Measurements from ENCODE around the gene ATF7. TPM values are rescaled to one million over a fixed set of nuclear protein-coding genes. Genes with fewer than 3 reads are reported as not detected.

Gene ATF7
- total and polyA plus RNA-seq, 9 of the 15 experiments (the other 6 are each of a cell fraction or from before 2014, with no cell fraction given): 10.6 to 30.4 (median 20.7) TPM

DNA sequence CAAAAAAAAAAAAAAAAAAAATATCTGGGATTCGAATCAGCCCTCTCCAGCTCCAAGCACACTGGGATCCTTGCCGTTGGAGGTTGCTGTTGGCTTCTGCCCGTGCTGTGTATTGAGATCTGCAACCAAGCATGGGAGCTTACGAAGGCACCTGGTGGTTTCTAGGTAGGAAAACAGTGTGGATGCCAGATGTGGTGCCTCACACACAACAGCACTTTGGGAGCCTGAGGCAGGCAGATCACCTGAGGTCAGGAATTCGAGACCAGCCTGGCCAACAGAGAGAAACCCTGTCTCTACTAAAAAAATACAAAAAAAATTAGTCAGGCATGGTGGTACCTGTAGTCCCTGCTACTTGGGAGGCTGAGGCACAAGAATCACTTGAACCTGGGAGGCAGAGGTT, 47.4 kb downstream of the ATF7 start:
- ATAC-seq (no peak), FAIRE-seq (no peak), DNase-seq (ENCODE audit: extremely low read depth in 1 of 4, low spot score in 3 of 4) (no peak)
- Histone ChIP-seq H3K9ac (ENCODE audit: insufficient read depth in 1 of 2, low read depth in 2 of 2, low read length in 2 of 2) (0 out of 4 replicates have a peak overlapping the region, but pooled peaks of 1 of the 2 experiments have one; percentile 38), H3K79me2 (ENCODE audit: control insufficient read depth, insufficient read depth, low read length) (peaks cover 5% of the 10 kb centered on the region; the same call in 1 of the 3 replicates), H3K4me3 (no peak overlapping the region), H3K27me3 (ENCODE audit: control insufficient read depth in 2 of 2, insufficient read depth in 2 of 2, low read length in 2 of 2) (no peaks in the 10 kb centered on the region), H3K36me3 (ENCODE audit: control insufficient read depth, insufficient read depth, low read length) (peaks cover 9% of the 10 kb centered on the region; the same call in 2 of the 3 replicates), H3K4me2 (ENCODE audit: insufficient read depth, low read length) (no peak overlapping the region), H4K20me1 (replicated peaks; ENCODE audit: control insufficient read depth, insufficient read depth, low read length) (no peaks in the 10 kb centered on the region), H3K4me1 (replicated peaks in 1 of 2; ENCODE audit: control insufficient read depth in 2 of 2, insufficient read depth in 2 of 2, low read length in 2 of 2) (peaks cover 2 to 6% of the 10 kb centered on the region in 2 experiments; a peak in 2 of 5 replicates), H2AFZ (ENCODE audit: low read depth, low read length) (no peak overlapping the region), H3K9me1 (ENCODE audit: control insufficient read depth, insufficient read depth, low read length) (no peaks in the 10 kb centered on the region), H3K27ac (ENCODE audit: extremely low read depth, low read depth, low read length) (no peak overlapping the region), H3K9me3 (replicated peaks; ENCODE audit: control insufficient read depth, insufficient read depth, low read depth, low read length) (no peaks in the 10 kb centered on the region)
- intact Hi-C loops (cut with micrococcal nuclease): no loop called here
- ChIA-PET POLR2A (interaction anchor here (1.0 to 1.5 kb wide), 4 partner anchors 10 to 20 kb away, joined by 3 to 4 read pairs (median 4); no protein-coding TSS in a partner anchor), CTCF (ENCODE audit: low intra/inter-chr PET ratio) (no interaction called here)
- TF ChIP-seq ZNF232 (CRISPR knock-in tag; IDR thresholded peaks at IDR 0.05) (no peak), GATAD2B (IDR thresholded peaks at IDR 0.05; ENCODE audit: borderline replicate concordance) (no peak), RNF2 (IDR thresholded peaks at IDR 0.05) (no peak), POLR3G (IDR thresholded peaks at IDR 0.05; ENCODE audit: extremely low read depth, insufficient read length, insufficient replicate concordance) (no peak), ZNF717 (CRISPR knock-in tag; IDR thresholded peaks at IDR 0.05) (no peak), HNRNPK (IDR thresholded peaks at IDR 0.05; ENCODE audit: low read depth, low read length, poor library complexity, severe bottlenecking) (no peak), SRSF7 (optimal IDR thresholded peaks at IDR 0.05; ENCODE audit: low read depth, low read length) (no peak), NFXL1 (CRISPR knock-in tag; IDR thresholded peaks at IDR 0.05) (no peak), ZNF586 (CRISPR knock-in tag; conservative IDR thresholded peaks at IDR 0.05) (no peak), BRD9 (IDR thresholded peaks at IDR 0.05; ENCODE audit: low read depth, partially characterized antibody) (no peak), IFI16 (CRISPR knock-in tag; IDR thresholded peaks at IDR 0.05) (no peak), GTF2E2 (tag; IDR thresholded peaks at IDR 0.05) (no peak), ZBTB1 (CRISPR knock-in tag; IDR thresholded peaks at IDR 0.05; ENCODE audit: borderline replicate concordance, low read depth) (no peak), ZNF444 (CRISPR knock-in tag; IDR thresholded peaks at IDR 0.05) (no peak)
- TF ChIP-seq, protein P1, sequence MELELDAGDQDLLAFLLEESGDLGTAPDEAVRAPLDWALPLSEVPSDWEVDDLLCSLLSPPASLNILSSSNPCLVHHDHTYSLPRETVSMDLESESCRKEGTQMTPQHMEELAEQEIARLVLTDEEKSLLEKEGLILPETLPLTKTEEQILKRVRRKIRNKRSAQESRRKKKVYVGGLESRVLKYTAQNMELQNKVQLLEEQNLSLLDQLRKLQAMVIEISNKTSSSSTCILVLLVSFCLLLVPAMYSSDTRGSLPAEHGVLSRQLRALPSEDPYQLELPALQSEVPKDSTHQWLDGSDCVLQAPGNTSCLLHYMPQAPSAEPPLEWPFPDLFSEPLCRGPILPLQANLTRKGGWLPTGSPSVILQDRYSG (tag; conservative IDR thresholded peaks at IDR 0.05; ENCODE audit: low read depth): no peak
- TF ChIP-seq, protein P2, sequence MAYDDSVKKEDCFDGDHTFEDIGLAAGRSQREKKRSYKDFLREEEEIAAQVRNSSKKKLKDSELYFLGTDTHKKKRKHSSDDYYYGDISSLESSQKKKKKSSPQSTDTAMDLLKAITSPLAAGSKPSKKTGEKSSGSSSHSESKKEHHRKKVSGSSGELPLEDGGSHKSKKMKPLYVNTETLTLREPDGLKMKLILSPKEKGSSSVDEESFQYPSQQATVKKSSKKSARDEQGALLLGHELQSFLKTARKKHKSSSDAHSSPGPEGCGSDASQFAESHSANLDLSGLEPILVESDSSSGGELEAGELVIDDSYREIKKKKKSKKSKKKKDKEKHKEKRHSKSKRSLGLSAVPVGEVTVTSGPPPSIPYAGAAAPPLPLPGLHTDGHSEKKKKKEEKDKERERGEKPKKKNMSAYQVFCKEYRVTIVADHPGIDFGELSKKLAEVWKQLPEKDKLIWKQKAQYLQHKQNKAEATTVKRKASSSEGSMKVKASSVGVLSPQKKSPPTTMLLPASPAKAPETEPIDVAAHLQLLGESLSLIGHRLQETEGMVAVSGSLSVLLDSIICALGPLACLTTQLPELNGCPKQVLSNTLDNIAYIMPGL (CRISPR knock-in tag; IDR thresholded peaks at IDR 0.05): no peak
- TF ChIP-seq, protein P3, sequence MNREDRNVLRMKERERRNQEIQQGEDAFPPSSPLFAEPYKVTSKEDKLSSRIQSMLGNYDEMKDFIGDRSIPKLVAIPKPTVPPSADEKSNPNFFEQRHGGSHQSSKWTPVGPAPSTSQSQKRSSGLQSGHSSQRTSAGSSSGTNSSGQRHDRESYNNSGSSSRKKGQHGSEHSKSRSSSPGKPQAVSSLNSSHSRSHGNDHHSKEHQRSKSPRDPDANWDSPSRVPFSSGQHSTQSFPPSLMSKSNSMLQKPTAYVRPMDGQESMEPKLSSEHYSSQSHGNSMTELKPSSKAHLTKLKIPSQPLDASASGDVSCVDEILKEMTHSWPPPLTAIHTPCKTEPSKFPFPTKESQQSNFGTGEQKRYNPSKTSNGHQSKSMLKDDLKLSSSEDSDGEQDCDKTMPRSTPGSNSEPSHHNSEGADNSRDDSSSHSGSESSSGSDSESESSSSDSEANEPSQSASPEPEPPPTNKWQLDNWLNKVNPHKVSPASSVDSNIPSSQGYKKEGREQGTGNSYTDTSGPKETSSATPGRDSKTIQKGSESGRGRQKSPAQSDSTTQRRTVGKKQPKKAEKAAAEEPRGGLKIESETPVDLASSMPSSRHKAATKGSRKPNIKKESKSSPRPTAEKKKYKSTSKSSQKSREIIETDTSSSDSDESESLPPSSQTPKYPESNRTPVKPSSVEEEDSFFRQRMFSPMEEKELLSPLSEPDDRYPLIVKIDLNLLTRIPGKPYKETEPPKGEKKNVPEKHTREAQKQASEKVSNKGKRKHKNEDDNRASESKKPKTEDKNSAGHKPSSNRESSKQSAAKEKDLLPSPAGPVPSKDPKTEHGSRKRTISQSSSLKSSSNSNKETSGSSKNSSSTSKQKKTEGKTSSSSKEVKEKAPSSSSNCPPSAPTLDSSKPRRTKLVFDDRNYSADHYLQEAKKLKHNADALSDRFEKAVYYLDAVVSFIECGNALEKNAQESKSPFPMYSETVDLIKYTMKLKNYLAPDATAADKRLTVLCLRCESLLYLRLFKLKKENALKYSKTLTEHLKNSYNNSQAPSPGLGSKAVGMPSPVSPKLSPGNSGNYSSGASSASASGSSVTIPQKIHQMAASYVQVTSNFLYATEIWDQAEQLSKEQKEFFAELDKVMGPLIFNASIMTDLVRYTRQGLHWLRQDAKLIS (CRISPR knock-in tag; IDR thresholded peaks at IDR 0.05): no peak
- 72% methylated on average over 5 of the region's 5 CpGs for WGBS (ENCODE audit: insufficient coverage, low coverage, missing lambda C conversion rate)
- no TSS peak for BruUV-seq (replicated peaks)
- in situ Hi-C loops (cut with MboI): no loop called here

All from K562 (cell line).